Stimulated activated CD8-positive, alpha-beta memory T cell treated with anti-CD3 and anti-CD28 coated beads, Interleukin-15, amount 100 ng/mL, for 4 hours (primary cell): ENCODE data around the gene VPS13D.

Source experiments
- DNase-seq, 2 donors: peaks; one replicate each; pipeline ENCODE4 v3.0.0-alpha.2; 2020; ENCODE audit warnings: low read depth in 2 of 2

The VPS13D gene

DNA sequence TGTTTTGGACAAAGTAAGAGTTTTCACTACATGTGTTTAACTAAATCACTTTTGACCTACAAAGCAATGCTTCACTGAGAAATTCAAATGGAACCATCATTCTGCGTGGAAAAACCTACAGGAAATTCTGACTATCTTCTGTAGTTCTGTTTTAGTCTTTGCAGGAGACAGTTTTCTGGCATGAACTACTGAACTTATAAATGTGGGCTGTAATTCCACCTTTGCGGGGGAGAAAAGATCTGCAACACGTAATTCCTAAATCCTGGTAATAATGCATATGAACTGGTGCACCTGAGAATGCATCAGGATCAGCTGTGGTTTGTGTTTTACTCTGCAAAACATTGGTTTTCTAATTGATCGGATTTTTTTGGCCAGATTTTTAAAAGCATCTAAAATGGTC lies 106.0 kb downstream of the VPS13D start:
- no peak for DNase-seq

DNA sequence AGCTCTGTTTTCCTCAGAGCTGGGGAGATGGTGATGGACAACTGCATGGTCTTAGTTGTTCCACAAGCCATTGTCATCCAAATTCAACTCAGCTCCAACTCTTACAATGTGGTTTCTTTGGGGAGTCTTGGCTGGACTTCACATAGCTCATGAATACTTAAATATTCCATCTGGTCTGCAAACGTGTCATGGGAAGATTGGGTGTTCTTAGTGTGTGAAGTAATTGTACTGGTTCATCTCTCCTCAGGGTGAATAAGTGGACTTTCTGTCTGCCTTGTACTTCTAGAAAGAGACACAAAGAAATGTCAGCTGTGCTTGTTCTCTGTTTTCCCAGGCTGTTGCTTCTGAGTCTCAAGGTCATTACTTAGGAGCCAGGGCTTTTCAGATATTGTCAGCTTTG lies 106.6 kb downstream of the VPS13D start:
- DNase-seq = no peak

DNA sequence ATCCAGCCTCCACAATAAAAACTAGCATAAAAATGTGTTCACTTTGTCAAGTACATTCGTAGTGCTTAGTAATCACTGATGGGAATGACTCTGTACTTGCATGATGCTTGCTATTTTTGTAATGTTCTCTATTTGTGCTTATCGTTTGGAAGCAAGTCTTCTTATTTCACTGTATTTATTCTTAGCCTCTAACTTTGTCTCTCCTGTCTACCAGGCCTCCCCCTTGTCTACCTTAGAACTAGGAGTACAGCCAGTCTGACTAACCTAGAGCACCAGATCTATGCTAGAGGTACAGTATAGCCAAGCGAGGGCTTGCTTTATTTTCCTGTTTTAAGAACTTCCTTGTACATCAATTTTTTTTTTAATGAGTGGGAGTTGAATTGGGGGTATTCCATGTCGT lies 108.2 kb downstream of the VPS13D start:
- DNase-seq = no peak

DNA sequence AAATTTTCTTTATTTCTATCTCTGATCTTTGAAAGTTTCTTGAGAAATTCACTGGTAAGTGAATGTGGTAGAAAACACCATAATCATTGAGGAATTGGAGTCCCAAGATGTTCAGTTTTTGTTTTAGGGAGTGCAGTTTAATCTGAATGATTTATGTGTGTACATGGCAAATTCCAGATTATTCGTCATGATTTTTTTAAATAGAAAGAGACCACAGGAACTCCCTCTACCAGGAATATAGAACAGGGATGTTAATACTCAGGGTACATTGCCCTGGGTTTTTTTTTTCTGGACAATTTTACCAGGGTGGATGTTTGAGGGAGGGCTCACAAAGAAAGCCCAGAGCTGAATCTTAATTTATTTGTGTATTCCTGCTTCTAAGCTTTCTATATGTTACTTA lies 109.0 kb downstream of the VPS13D start:
- DNase-seq = no peak

DNA sequence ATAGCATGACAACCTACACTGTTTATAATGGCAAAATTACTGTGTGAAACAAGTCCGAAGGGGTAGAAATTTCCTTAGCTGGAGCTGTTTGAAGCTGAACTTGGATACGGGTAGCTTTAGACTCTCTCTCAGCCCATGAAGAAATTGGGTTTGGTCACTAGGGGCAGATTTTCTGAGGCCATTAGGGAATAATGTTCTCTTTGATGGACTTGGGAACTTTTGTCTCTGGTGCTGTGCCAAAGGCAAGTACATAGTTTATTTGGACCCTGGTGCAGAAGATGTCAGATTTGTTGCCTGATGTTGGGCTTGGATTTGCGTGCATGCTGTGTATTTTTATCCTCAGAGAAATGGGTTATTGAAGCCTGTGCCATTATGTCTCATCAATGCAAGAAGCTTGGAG lies 109.6 kb downstream of the VPS13D start:
- no peak for DNase-seq

DNA sequence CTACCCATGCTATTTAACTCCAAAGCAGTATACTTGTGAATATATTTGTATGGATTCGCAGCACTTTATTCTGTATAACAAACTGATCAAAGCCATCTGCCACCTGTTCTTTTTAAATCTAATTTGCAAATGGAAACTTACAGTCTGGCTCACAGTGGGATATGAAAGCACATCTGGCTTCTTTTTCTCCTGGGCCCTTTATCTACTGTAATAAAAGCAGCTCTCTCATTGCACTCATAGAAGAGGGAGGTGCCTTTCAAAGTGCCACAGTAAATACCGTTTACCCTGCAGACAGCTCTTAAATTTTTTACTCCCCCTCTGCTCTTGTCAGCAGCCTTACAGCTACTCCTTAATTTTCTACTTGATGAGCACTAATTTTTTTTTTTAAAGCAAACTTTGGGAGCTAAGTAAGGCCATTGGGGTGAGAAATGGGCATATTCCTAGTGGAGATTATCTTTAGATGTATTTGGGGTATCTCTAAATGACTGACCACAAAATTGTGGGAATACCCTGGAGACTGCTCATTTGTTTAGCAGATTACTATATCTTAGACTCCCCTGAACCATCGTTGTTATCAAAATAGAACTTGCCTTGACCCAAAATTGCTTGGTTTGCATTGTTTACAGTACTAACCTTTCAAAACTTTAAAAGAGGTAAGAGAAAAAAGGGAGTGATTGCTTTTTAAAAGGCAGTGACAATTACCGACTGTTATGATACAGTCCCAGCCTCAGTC lies 110.1 kb downstream of the VPS13D start:
- no peak for DNase-seq

DNA sequence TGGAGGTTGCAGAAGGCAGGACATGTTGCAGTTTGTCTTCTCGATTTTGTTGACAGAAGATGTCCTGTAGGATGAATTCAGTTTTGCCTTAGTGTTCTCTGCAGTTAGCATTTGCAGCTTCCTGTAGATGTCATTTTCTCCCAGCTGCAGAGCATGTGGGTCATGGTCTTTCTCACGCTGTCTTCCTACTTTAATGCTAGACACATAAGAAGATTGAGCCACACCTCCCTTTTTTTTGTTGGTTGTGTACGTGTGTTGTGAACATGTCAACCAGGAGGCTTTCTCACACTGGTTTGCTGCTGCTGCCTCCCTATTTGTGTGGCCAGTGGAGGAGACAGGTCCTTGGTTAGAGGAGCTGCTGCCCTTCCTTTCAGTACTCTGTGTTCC lies 110.7 kb downstream of the VPS13D start:
- DNase-seq = no peak

DNA sequence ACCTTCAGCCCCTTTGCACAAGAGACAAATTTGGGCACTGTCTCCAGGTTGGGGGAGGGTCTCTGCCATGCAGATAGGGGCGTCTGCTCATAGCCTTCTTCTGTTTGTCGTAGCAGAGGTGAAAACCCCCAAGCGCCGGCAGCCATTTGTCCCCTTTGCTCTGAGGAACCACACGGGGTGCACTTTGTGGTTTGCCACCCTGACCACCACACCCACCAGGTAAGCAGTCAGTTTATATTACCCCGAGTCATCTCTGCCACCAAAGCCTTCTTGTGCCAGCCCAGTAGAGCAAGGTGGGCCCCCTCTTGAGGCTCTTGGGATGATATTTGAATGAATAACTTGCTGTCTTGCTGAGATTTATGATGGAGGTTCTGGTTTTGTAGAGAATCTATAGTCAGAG lies 111.8 kb downstream of the VPS13D start:
- no peak for DNase-seq

DNA sequence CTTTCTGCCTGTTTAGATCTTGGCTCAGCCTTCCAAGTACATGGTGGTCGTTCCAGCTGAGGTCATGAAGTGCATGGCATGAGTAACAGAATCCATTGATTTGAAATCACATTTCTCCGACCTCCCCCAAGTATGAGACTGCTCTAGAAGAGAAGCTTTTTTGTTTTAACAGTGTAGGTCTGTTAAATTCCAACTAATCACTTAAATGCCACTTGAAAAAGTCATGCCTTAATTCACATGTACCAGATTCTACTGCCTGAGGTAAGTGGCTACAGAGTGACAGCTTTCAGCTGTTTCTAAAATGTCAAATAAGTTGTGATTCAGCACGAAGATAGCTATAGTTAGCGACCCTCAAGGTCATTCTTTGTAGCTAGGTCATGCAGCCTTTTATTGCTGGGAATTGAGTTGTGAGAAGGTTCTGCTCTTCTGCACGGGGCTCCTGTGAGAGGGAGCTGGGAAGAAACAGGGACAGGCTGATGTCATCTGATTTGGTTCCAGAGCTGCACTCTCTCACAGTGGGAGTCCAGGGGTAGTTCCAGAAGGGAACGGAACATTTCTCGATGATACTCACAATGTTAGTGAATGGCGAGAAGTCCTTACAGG lies 112.7 kb downstream of the VPS13D start:
- no peak for DNase-seq

DNA sequence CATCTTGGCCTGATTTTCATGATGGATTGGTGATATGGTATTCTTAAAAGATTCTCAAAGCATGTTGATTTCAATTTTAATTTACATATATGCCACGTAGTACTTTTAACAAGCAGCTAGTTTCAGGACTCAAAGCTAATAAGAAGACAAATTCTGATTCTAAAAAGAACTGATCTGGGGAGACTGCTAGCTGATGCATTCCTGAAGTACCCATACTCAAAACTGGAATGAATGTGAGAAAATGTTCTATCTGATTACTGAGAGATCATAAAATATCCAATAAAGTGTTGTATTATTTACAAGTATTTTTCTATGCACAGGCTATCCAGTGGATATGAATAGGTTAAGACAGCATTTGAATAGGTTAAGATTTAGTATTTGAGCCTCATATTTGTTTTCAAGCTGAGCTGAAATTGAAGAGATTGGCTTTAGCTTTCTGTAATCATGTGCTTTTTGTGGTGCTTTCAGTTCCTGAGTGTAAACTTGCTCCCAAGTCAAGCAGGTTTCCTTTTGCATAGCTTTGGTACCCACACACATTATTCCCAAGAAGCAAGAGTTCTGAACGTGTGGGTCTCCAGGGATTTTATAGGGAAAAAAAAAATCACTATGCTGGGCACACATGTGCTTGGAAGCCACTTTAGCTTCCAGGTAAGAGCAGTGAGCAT lies 114.1 kb downstream of the VPS13D start:
- no peak for DNase-seq

DNA sequence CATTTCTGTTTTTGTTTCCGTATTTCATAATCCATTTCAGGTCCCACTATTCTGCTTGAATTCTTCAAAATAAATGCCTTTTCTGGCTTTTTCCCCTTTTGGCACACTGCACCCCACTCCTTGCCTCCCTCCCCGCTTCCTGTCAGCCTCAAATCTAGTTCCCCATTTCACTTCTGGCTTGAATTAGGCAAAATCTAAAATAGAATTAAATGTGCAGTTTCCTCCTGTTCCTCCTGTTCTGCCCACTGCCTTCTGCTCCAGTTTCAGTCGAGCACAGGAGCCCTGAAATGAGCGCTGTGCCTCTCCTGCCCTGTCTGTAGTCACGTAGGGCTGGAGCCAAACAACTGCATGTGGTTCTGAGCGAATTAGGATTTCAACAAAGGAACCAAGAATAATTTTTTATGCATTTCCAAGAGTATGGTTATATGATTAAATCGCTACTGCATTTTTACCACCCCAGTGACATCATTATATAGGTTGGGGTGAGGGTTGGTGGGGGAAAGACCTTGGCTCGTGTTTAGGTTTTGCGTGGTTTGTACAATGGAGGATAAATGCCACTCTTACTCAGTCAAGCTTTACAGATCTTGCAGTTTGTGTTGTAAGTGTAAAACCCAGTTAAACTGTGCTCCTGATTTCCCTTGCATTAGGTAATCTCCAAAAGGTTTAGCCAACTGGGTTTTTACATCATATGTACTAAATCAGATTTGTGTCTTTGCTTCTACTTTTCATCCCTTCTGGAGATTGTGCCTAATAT lies 114.9 kb downstream of the VPS13D start:
- DNase-seq = no peak

DNA sequence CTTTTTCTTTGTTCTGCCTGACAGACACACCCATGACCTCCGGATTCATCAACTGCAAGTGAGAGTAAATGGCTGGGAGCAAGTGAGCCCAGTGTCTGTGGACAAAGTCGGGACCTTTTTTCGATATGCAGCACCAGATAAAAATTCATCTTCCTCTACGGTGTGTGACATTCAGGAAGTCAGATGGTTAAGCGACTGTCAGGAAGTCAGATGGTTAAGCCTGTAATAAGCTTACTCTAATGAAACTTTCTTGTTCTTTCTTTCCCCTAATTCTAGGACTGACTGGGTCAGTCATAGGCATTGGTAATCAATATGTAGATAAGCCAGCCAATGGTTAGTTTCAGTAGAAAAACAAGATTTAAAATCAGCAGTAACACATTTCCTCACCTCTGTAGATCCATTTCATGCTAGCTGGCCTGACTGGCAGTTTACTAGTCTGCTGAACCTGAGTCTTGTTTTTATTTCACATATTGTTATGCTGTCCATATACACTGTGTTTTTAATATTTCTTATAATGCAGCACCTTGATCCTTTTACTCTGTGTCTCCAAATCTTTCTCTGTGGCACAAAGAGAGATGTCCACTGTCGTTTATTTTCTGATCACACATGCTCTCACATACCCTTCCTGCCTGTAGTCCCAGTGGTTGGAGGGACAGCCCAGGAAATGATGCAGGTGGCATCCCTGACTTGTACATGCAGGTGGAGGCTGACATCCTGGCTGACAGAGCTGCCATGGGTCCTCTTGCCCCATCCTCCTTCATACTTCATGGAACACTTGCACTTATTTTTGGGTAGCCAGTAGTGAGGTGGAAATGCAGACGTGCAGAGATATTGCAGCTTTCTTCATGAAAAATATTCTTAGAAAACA lies 115.8 kb downstream of the VPS13D start:
- DNase-seq = no peak

DNA sequence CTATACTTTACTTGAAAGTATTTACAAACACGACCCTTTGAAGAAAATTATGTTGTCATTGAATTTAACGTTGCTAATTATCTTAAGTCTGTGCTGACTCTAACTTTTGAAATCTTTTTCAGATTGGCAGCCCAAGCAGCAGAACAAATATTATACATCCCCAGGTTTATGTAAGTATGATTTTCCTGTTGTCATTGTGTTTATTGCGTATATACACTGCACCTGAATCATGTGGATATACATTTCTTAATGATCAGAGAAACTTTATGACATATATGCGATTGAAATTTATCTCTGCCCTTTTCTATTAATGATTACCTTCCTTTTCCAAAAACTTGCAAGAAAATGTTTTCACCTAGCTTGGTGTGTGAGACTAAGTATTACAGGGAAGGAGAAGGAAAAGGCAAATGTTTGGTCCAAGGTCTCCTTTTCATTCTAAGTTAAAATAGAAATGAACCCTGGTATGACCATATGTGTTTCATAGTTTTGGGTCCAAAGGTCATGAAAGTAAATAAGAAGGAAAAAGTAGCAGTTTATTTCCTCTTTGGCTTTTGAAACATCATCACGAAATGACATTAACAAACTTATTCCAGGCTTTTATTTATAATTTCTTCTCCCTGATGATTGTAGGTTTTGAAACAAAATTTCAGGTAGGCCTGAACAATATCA lies 116.8 kb downstream of the VPS13D start:
- DNase-seq = no peak

DNA sequence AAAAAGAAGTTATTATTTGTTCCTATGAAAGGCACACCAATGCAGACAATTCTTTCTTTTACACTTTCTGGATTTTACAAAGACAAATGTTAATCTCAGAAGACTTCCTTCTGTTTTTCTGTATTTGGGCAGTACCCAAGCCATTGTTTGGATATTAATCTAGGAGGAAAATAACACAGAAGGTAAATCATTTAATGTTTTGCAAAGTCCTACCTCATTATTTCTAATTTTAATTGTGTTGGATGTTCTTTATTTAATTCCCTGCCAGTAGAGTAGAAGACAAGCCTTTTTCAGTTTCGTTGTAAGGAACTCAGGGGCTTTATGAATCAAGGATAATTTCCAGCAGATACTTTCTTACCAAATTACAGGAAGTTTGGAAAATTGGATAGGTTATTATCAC lies 118.3 kb downstream of the VPS13D start:
- DNase-seq = no peak

DNA sequence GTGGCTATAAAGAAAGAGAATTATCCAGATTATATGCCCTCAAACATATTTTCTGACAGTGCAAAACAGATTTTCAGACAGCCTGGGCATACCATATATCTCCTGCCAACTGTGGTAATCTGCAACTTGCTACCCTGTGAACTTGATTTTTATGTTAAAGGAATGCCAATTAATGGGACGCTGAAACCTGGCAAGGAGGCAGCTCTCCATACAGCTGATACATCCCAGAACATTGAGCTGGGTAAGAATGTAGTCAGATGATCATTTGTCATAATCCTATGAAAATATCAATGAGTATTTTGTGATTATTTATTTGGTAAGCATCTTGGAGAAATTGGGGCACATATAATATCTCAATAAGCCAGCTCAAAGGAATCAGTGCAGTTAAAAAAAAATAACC lies 124.2 kb downstream of the VPS13D start:
- no peak for DNase-seq

DNA sequence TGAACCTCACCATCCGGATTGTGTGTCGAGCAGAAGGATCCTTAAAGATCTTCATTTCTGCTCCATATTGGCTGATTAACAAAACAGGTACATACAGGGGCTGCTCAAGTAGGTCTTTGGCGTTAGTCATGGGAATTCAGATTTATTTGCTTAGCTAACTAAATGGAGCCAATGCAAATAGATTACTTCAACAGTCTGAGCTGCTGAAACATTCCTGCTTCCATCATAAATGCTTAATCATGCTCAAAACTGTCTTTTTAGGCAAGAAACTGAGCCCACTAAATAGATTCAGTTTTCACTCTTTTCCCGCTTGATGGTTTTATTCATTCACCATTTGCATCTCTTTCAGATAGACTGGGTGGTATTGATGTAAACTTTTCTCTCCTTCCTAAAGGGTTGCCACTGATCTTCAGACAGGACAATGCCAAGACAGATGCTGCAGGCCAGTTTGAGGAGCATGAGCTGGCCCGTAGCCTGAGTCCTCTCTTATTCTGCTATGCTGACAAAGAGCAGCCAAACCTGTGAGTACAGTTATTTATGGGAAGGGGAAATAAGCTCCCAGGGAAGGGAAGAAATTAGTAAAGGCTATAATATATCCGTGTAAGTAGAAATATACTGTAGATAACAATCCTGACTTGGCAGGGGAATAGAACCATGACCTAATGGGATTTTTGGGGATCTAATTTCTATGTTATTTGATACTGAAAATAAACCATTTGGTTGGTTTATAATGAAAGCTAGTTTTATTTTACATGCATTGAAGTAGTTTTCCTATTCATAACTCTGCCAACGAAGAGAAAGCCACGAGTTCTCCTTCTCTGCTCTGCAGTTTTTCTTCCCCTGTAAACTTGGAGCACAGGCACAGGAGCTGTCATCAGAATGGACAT lies 126.4 kb downstream of the VPS13D start:
- no peak for DNase-seq

DNA sequence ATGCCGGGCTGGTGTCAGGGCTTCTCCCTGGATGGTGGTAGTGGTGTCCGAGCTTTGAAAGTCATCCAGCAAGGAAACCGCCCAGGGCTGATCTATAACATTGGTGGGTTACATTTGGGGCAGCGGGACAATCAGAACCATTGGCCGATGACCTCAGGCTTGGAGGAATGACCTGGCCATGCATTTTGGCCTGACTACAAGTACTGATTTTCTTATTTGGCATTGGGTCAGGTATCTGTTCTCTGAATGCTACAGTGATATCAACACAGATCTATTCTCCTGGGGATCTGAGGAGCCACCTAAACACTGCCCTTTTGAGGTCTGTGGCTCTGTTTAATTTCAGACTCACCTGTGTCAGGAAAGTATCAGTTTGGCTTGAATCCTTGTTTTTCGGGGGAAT lies 128.7 kb downstream of the VPS13D start:
- no peak for DNase-seq

DNA sequence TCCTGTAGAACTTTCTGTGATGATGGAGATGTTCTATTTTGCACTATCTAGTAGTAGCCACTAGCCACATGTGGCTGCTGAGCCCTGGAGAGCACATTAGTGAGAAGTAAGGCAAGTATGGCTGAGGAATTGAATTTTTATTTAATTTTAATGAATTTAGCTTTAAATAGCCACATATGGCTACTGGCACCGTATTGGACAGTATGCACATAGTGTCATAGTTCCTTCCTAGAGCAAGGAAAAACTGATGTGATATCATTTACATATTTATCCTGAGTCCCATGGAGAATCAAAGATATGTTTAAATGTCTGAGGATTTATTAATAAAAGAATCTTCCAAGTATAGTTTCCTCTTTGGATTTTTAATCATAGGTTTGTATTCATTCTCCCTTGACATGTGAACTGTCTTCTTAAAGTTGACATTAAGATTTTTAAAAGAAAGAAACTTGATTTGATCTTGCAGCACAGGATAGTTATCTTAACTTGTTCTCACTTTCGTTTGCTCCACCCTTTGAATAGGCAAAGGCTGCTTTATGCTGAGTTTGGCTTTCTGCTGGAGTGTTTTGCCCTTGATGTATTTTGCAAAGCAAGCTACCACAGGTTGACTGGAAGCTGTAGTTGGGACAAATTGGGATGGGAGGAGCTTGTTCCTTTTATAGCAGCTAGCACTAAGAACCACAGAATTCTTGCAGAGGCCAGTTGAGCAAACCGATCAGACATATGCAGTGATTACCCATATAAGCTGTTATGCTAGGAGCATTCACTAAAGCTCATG lies 129.7 kb downstream of the VPS13D start:
- DNase-seq = no peak

DNA sequence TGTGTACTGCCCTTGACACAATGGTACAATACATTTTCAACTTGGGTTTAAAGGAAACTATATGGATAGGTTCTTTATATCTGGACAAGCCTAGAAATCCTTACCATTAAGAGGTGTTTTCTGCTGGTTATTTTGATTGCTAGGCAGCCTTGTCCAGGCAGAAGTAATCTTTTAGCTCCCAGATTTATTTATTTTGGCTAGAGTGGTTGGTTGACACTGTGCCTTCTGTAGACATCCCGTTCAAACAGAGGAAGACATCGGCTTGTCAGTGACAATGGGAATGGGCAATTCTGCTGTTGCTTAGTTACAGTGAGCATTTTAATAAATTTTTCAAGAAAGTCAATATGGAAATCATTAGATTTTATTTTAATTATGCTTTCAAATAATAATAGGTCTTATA lies 138.8 kb downstream of the VPS13D start:
- DNase-seq = no peak
